Hepatocyte (in vitro differentiated cells): ENCODE results near the gene DMBT1. TPM values are rescaled to one million over a fixed set of nuclear protein-coding genes. Genes with fewer than 3 reads are reported as not detected.
"Not testable (repeated sequence)": the region's sequence is repeated elsewhere in the genome, so short reads cannot be mapped to it uniquely, and the experiment has no call there.

Experiments
- DNase-seq: peaks from one replicate; pipeline ENCODE4 v3.0.0-alpha.2; 2016; ENCODE audit warnings: low spot score
- H2AFZ ChIP-seq: fragments of 200-600 bp; sonication (generic); 2 replicates; pipeline ENCODE4 v1.6.0; 2016; ENCODE audit warnings: antibody characterized with exemption, mild to moderate bottlenecking
- H3K27ac ChIP-seq: fragments of 200-600 bp; sonication (generic); 2 replicates; pipeline ENCODE4 v1.5.1; 2016; ENCODE audit warnings: mild to moderate bottlenecking
- H3K27me3 ChIP-seq: fragments of 200-600 bp; sonication (generic); 2 replicates; pipeline ENCODE4 v1.6.1; 2016
- H3K36me3 ChIP-seq: fragments of 200-600 bp; sonication (generic); replicated peaks from 2 replicates; pipeline ENCODE4 v1.5.1; 2016; ENCODE audit warnings: low read depth; ENCODE audit not compliant: insufficient read depth
- H3K4me1 ChIP-seq: fragments of 200-600 bp; sonication (generic); 2 replicates; pipeline ENCODE4 v1.5.1; 2016; ENCODE audit warnings: mild to moderate bottlenecking, moderate library complexity; ENCODE audit not compliant: insufficient read depth
- H3K4me2 ChIP-seq: fragments of 200-600 bp; sonication (generic); 2 replicates; pipeline ENCODE4 v1.6.0; 2016
- H3K4me3 ChIP-seq: fragments of 200-600 bp; sonication (generic); 2 replicates; pipeline ENCODE4 v1.5.1; 2016; ENCODE audit warnings: mild to moderate bottlenecking
- H3K79me2 ChIP-seq: fragments of 200-600 bp; sonication (generic); 2 replicates; pipeline ENCODE4 v1.6.0; 2017; ENCODE audit warnings: mild to moderate bottlenecking
- H3K9me2 ChIP-seq: fragments of 200-600 bp; sonication (generic); replicated peaks from 2 replicates; pipeline ENCODE4 v1.6.0; 2017; ENCODE audit warnings: mild to moderate bottlenecking; ENCODE audit not compliant: insufficient read depth
- H3K9me3 ChIP-seq: fragments of 200-600 bp; sonication (generic); 2 replicates; pipeline ENCODE4 v1.5.1; 2016; ENCODE audit warnings: low read depth, mild to moderate bottlenecking
- H4K20me1 ChIP-seq: fragments of 200-600 bp; sonication (generic); 2 replicates; pipeline ENCODE4 v1.6.0; 2016; ENCODE audit warnings: mild to moderate bottlenecking; ENCODE audit not compliant: insufficient read depth, poor library complexity, severe bottlenecking
- CTCF ChIP-seq: fragments of 200-600 bp; sonication (generic); IDR thresholded peaks from 2 replicates; pipeline ENCODE4 v1.5.1; 2016; ENCODE audit warnings: antibody characterized with exemption, mild to moderate bottlenecking; ENCODE audit not compliant: poor library complexity
- EZH2 ChIP-seq: fragments of 200-600 bp; sonication (generic); IDR thresholded peaks from 2 replicates; pipeline ENCODE4 v1.6.1; 2016; ENCODE audit warnings: antibody characterized with exemption, mild to moderate bottlenecking, borderline replicate concordance
- EZH2phosphoT487 ChIP-seq: fragments of 200-600 bp; sonication (generic); IDR thresholded peaks from one replicate; pipeline ENCODE4 v1.6.1; 2018; ENCODE audit warnings: antibody characterized with exemption, mild to moderate bottlenecking, low read depth, moderate library complexity; ENCODE audit not compliant: unreplicated experiment, severe bottlenecking
- WGBS: methylation state at CpG from one replicate; pipeline ENCODE4 v1.1.6; 2016; ENCODE audit warnings: low lambda C conversion rate; ENCODE audit errors: missing lambda C conversion rate; 5-methylcytosine and 5-hydroxymethylcytosine counted together
- polyA plus RNA-seq: library from polyadenylated mRNA; unstranded; fragments of >200 nt; fragmentation: Nextera tagmentation; extraction: Ambion mirVana; gene quantifications from 2 replicates; pipeline ENCODE4 v1.2.1, GENCODE V29; 2016
- total RNA-seq: library from RNA; depleted of rRNA; stranded (reverse); fragments of >200 nt; gene quantifications from 2 replicates; pipeline ENCODE4 v1.2.3, GENCODE V29; 2014

The DMBT1 gene
- total and polyA plus RNA-seq, 2 experiments from 2014 or later = 1.5 TPM; not detected in 1

- TF ChIP-seq EZH2 (no peak), CTCF (no peak), EZH2phosphoT487 (no peak)
- Histone ChIP-seq H2AFZ (no peak overlapping the region), H3K4me1 (no peaks in the 10 kb centered on the region), H3K9me3 (no peaks in the 10 kb centered on the region), H3K79me2 (no peaks in the 10 kb centered on the region), H4K20me1 (no peaks in the 10 kb centered on the region), H3K27ac (no peak overlapping the region), H3K36me3 (no peaks in the 10 kb centered on the region), H3K27me3 (no peaks in the 10 kb centered on the region), H3K4me2 (no peak overlapping the region), H3K4me3 (no peak overlapping the region), H3K9me2 (no peaks in the 10 kb centered on the region)
- WGBS = 78% methylated on average over 10 of the region's 10 CpGs
- no peak for DNase-seq
These were observed 57.1 kb downstream of the DMBT1 start for GRCh38 chr10:122617476-122618270.

GRCh38 chr10:122618461-122619165 is 58.1 kb downstream of the DMBT1 start:
- H4K20me1 ChIP-seq = no peaks in the 10 kb centered on the region
- no peaks in the 10 kb centered on the region for H3K36me3 ChIP-seq
- no peak overlapping the region for H3K4me2 ChIP-seq
- H3K9me2 ChIP-seq = no peaks in the 10 kb centered on the region
- no peaks in the 10 kb centered on the region for H3K9me3 ChIP-seq
- H3K4me3 ChIP-seq = no peak overlapping the region
- WGBS = 65% methylated on average over 5 of the region's 5 CpGs
- no peaks in the 10 kb centered on the region for H3K27me3 ChIP-seq
- H3K79me2 ChIP-seq = no peaks in the 10 kb centered on the region
- DNase-seq = no peak
- H3K27ac ChIP-seq = no peak overlapping the region
- no peak overlapping the region for H2AFZ ChIP-seq
- no peak for TF ChIP-seq EZH2
- no peak for TF ChIP-seq CTCF
- no peak for TF ChIP-seq EZH2phosphoT487
- no peaks in the 10 kb centered on the region for H3K4me1 ChIP-seq

GRCh38 chr10:122620961-122621360 is 60.4 kb downstream of the DMBT1 start:
- H4K20me1 ChIP-seq, H3K4me3 ChIP-seq, H3K79me2 ChIP-seq, DNase-seq, H3K4me1 ChIP-seq, H3K27ac ChIP-seq, H3K9me3 ChIP-seq, H3K27me3 ChIP-seq, H3K9me2 ChIP-seq, H3K4me2 ChIP-seq, H2AFZ ChIP-seq, H3K36me3 ChIP-seq: not testable (repeated sequence)
- WGBS = 91% methylated on average over 8 of the region's 8 CpGs

- Histone ChIP-seq H2AFZ (no peak overlapping the region), H3K27me3 (peaks cover 5% of the 10 kb centered on the region), H3K9me2 (no peaks in the 10 kb centered on the region), H3K9me3 (no peaks in the 10 kb centered on the region), H3K4me1 (no peaks in the 10 kb centered on the region), H4K20me1 (no peaks in the 10 kb centered on the region), H3K36me3 (no peaks in the 10 kb centered on the region), H3K27ac (no peak overlapping the region), H3K4me3 (no peak overlapping the region), H3K79me2 (no peaks in the 10 kb centered on the region), H3K4me2 (no peak overlapping the region)
- DNase-seq = no peak
- 95% methylated on average over 5 of the region's 5 CpGs for WGBS
- TF ChIP-seq CTCF (no peak), EZH2 (no peak), EZH2phosphoT487 (no peak)
These were observed 64.0 kb downstream of the DMBT1 start for GRCh38 chr10:122624546-122624945.
